ENCODE results near the gene APOLD1.
"Not testable (repeated sequence)": the region's sequence is repeated elsewhere in the genome, so short reads cannot be mapped to it uniquely, and the experiment has no call there.

The APOLD1 gene

GRCh38 chr12:12786706-12787601 is 1.5 kb downstream of the APOLD1 start:
- peak; percentile 29 for DNase-seq

- DNase-seq: no peak
Observed at GRCh38 chr12:12788131-12788530, 2.7 kb downstream of the APOLD1 start.

GRCh38 chr12:12788675-12789368 is 3.4 kb downstream of the APOLD1 start:
- peak; percentile 66 for DNase-seq

- no peak for DNase-seq
Observed at GRCh38 chr12:12790956-12791355, 5.5 kb downstream of the APOLD1 start.

- DNase-seq: peak; percentile 46
Observed at GRCh38 chr12:12791756-12792369, 6.4 kb downstream of the APOLD1 start.

GRCh38 chr12:12792421-12792820 is 7.0 kb downstream of the APOLD1 start:
- no peak for DNase-seq

- no peak for DNase-seq
Observed at GRCh38 chr12:12794686-12795085, 9.2 kb downstream of the APOLD1 start.

- DNase-seq: no peak
Observed at GRCh38 chr12:12796171-12796570, 10.7 kb downstream of the APOLD1 start.

- no peak for DNase-seq
Observed at GRCh38 chr12:12796928-12797793, 11.7 kb downstream of the APOLD1 start.

- no peak for DNase-seq
Observed at GRCh38 chr12:12797794-12798152, 12.3 kb downstream of the APOLD1 start.

- no peak for DNase-seq
Observed at GRCh38 chr12:12798480-12798879, 13.0 kb downstream of the APOLD1 start.

- DNase-seq: no peak
Observed at GRCh38 chr12:12799163-12799920, 13.9 kb downstream of the APOLD1 start.

GRCh38 chr12:12800406-12801180 is 15.1 kb downstream of the APOLD1 start:
- no peak for DNase-seq

- not testable (repeated sequence) for DNase-seq
Observed at GRCh38 chr12:12801656-12802055, 16.2 kb downstream of the APOLD1 start.

- peak; percentile 91 for DNase-seq
Observed at GRCh38 chr12:12803186-12803585, 17.7 kb downstream of the APOLD1 start.

GRCh38 chr12:12804011-12804410 is 18.6 kb downstream of the APOLD1 start:
- peak; percentile 41 for DNase-seq

- DNase-seq: peak; percentile 15
Observed at GRCh38 chr12:12804432-12804886, 19.0 kb downstream of the APOLD1 start.

- no peak for DNase-seq
Observed at GRCh38 chr12:12806784-12807516, 21.5 kb downstream of the APOLD1 start.

GRCh38 chr12:12807517-12807903 is 22.1 kb downstream of the APOLD1 start:
- DNase-seq: not testable (repeated sequence)

GRCh38 chr12:12807970-12808702 is 22.7 kb downstream of the APOLD1 start:
- peak; percentile 82 for DNase-seq
